ENCODE results near the gene MDP1.

Gene MDP1

GRCh38 chr14:24171422-24172260 lies 44.2 kb downstream of the MDP1 start, which contains the start of gene REC8:
REC8 (plus strand) TSS chr14:24172080; CDS start chr14:24172553, 473 bp downstream.
- H3K4me3 ChIP-seq (ENCODE audit: low read length), result no peak within 1 kb of the TSS
- DNase-seq (ENCODE audit: low read depth, low spot score), result no peak

- no peak for DNase-seq (ENCODE audit: low read depth, low spot score)
Measured at GRCh38 chr14:24167469-24168114, 48.3 kb downstream of the MDP1 start.

DNA sequence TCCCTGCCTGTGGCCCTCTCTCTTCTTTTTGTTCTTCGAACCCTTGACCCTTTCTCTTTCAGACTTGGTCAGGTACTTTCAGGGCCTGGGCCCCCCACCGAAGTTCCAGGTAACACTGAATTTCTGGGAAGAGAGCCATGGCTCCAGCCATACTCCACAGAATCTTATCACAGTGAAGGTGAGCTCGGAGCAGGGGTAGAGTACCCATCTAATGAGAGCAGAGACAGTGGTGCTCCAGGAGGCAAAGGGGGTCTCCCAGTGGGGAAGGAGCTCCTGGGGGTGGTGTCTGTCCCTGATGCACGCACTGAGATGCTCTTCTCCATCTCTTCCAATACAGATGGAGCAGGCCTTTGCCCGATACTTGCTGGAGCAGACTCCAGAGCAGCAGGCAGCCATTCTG lies 50.1 kb downstream of the MDP1 start:
- no peak for DNase-seq (ENCODE audit: low read depth, low spot score)
- H3K4me3 ChIP-seq (ENCODE audit: low read length), result no peak overlapping the region

More at GRCh38 chr14:24167469-24168114, 48.3 kb downstream of the MDP1 start:
- no peak overlapping the region for H3K4me3 ChIP-seq (ENCODE audit: low read length)

GRCh38 chr14:24164518-24164991 lies 51.3 kb downstream of the MDP1 start:
- no peak overlapping the region for H3K4me3 ChIP-seq (ENCODE audit: low read length)
- DNase-seq (ENCODE audit: low read depth, low spot score), result no peak
